Measurements from ENCODE around the gene HABP2. TPM values are rescaled to one million over a fixed set of nuclear protein-coding genes. Genes with fewer than 3 reads are reported as not detected.

HABP2 gene
- total RNA-seq, 1 experiment from 2014 or later = 0.09 TPM

DNA sequence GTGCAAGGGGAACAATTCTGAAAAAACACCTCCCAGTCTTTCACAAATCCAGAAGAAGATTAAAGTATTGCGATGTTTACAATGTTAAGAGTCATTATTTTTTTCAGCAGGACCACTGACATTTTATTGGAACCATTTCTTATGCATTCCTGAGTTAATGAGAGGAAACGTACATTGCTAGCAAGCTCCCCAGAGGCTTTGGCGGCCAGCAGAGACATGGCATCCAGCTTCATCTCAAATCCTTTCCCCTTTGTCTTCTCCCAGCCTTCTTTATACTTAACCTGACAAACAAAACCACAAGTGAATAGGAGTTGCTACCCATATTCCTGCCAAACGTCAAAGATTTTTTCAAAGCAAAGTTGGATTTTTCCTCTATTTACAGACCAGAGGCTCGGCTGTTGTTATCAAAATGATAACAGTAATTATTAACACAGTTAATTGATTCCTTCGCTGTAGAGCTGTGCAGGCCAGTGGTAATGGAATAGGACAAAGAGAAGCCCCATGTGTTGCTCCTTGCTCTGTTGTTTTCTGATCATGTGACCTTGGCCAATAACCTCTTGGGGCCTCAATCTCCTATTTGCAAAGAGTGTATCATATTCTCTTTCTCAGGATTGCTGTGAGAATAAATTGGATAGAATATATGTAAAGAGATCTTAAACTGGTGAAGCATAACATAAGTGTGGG, 79.0 kb downstream of the HABP2 start:
- H3K36me3 Mint-ChIP-seq = peaks cover 8% of the 10 kb centered on the region
- ATAC-seq (peak; percentile 65), DNase-seq (ENCODE audit: low spot score) (no peak)
- no peaks in the 10 kb centered on the region; the same call in none of the 2 replicates for H3K27me3 Mint-ChIP-seq (ENCODE audit: low read depth)
- TF ChIP-seq ZNF317 (CRISPR knock-in tag; IDR thresholded peaks at IDR 0.05; ENCODE audit: borderline replicate concordance, low read depth) (no peak), ZNF396 (CRISPR knock-in tag; IDR thresholded peaks at IDR 0.05; ENCODE audit: borderline replicate concordance) (no peak), ESRRA (CRISPR knock-in tag; IDR thresholded peaks at IDR 0.05; ENCODE audit: borderline replicate concordance) (no peak), ZNF121 (CRISPR knock-in tag; IDR thresholded peaks at IDR 0.05) (no peak), RORB (CRISPR knock-in tag; IDR thresholded peaks at IDR 0.05) (no peak)
- TF ChIP-seq, protein P1, sequence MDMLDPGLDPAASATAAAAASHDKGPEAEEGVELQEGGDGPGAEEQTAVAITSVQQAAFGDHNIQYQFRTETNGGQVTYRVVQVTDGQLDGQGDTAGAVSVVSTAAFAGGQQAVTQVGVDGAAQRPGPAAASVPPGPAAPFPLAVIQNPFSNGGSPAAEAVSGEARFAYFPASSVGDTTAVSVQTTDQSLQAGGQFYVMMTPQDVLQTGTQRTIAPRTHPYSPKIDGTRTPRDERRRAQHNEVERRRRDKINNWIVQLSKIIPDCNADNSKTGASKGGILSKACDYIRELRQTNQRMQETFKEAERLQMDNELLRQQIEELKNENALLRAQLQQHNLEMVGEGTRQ (CRISPR knock-in tag; IDR thresholded peaks at IDR 0.05) = peak; percentile 49
- H3K4me3 Mint-ChIP-seq = no peak overlapping the region
- peaks cover 19% of the 10 kb centered on the region for H3K4me1 Mint-ChIP-seq
- CTCF ChIA-PET = interaction anchor here (1.2 kb wide), 1 partner anchor 48 kb away, joined by 4 read pairs; the partner anchor contains the start of gene CASP7
- POLR2A ChIA-PET = no interaction called here
- H3K9me3 Mint-ChIP-seq = peaks cover 19% of the 10 kb centered on the region
- H3K27ac Mint-ChIP-seq = no peak overlapping the region

Other genes starting within 250 kb of the HABP2 start
- not detected in 3 replicates for gene NRAP, start 111.0 kb downstream of the HABP2 start, total RNA-seq (2021)
- 4.7 to 6.0 TPM (median 4.7 TPM) in 3 replicates for gene CASP7, start 126.9 kb downstream of the HABP2 start, total RNA-seq (2021)
- gene PLEKHS1, start 198.6 kb downstream of the HABP2 start, total RNA-seq (2021) = not detected in 3 replicates

All from WTC11 (cell line).